Pancreas (tissue), 10 donors: ENCODE data around the gene LRRFIP2. TPM values are rescaled to one million over a fixed set of nuclear protein-coding genes. Genes with fewer than 3 reads are reported as not detected.
"Not testable (repeated sequence)": the region's sequence is repeated elsewhere in the genome, so short reads cannot be mapped to it uniquely, and the experiment has no call there.

Source experiments
- ATAC-seq, 4 donors: fragments of 200-7000 bp; cut with Tn5 transposase; one replicate each; pipeline versions ENCODE4 v1.8.0 to v1.9.1; 2020; ENCODE audit warnings: mild to moderate bottlenecking in 4 of 4, moderate library complexity in 4 of 4
- DNase-seq, 6 donors: peaks; one replicate each; pipeline ENCODE4 v3.0.0-alpha.2; 2020
- FAIRE-seq: peaks from 2 replicates; lab custom pipeline; 2012; peaks lifted over from hg19 to GRCh38; lab: Jason Lieb, UNC
- H3K27ac ChIP-seq, 4 donors: fragments of 200-600 bp; sonication (generic); 1 replicate in 3 of 4; 2 replicates in 1 of 4; pipeline versions ENCODE4 v1.5.0 to v1.8.0; 2020
- H3K27me3 ChIP-seq, 4 donors: fragments of 200-600 bp; one replicate each; pipeline ENCODE4 v1.8.0; 2021
- H3K36me3 ChIP-seq, 3 donors: fragments of 200-600 bp; sonication (generic) in 1 of 3; one replicate each; pipeline versions ENCODE4 v1.5.0 to v1.8.0; 2020 to 2021
- H3K4me1 ChIP-seq, 3 donors: fragments of 200-600 bp; one replicate each; pipeline ENCODE4 v1.8.0; 2021
- H3K4me3 ChIP-seq, 4 donors: fragments of 200-600 bp; sonication (generic) in 2 of 4; one replicate each; pipeline versions ENCODE4 v1.5.0 to v1.8.0; 2020 to 2021
- H3K9me3 ChIP-seq, 4 donors: fragments of 200-600 bp; one replicate each; pipeline ENCODE4 v1.8.0; 2021
- WGBS, 2 donors: extraction: QIAGEN DNeasy Blood & Tissue Kit; methylation state at CpG; one replicate each; pipeline ENCODE4 v1.1.7; 2013; 5-methylcytosine and 5-hydroxymethylcytosine counted together
- intact Hi-C, 3 donors: fragments of 100-400 bp; cut with DNase I; formaldehyde crosslinking; loops; one replicate each; pipeline versions ENCODE4 v1.11.1 to v1.14.2; 2022
- polyA plus RNA-seq, 2 donors: library from polyadenylated mRNA; stranded (reverse); fragments of 200-250 nt; gene quantifications; one replicate each; pipeline ENCODE4 v1.2.3, GENCODE V29; 2013
- total RNA-seq, 6 donors: library from RNA; stranded (reverse); fragmentation: NEBNext Ultra II Directional in 4 of 6; extraction: Animal tissue kit (Norgen Biotek cat#: 25700) in 4 of 6; gene quantifications; one replicate each; pipeline versions ENCODE4 v1.2.1 to v1.2.4, GENCODE V29; 2021 to 2023
- TF ChIP-seq, protein P1 (sequence below), 4 donors: fragments of 200-600 bp; sonication (generic) in 3 of 4; IDR thresholded peaks; one replicate each; pipeline versions ENCODE4 v1.5.0 to v1.8.0; 2021; ENCODE audit warnings: antibody characterized with exemption in 4 of 4
- donor health status: healthy with polysubstance abuse.
- donor health status: DM: no; HTN: no; CAD: no; lungs with moderate emphysema.
- donor health status: DM: no; HTN: no; CAD: no.
- donor health status: control.
- donor health status: control.
- donor health status: Bipolar disorder and iron deficiency.
- donor health status: DM: yes; HTN: yes; CAD: no.
- donor health status: DM: no; HTN: no; CAD: no.
- donor health status: DM: no; HTN: no; CAD: no.
- donor health status: DM: yes; HTN: yes; CAD: no.

The LRRFIP2 gene, protein sequence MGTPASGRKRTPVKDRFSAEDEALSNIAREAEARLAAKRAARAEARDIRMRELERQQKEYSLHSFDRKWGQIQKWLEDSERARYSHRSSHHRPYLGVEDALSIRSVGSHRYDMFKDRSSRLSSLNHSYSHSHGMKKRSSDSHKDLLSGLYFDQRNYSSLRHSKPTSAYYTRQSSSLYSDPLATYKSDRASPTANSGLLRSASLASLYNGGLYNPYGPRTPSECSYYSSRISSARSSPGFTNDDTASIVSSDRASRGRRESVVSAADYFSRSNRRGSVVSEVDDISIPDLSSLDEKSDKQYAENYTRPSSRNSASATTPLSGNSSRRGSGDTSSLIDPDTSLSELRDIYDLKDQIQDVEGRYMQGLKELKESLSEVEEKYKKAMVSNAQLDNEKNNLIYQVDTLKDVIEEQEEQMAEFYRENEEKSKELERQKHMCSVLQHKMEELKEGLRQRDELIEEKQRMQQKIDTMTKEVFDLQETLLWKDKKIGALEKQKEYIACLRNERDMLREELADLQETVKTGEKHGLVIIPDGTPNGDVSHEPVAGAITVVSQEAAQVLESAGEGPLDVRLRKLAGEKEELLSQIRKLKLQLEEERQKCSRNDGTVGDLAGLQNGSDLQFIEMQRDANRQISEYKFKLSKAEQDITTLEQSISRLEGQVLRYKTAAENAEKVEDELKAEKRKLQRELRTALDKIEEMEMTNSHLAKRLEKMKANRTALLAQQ
- total RNA-seq (10 to 100 TPM; 17.7 to 35.7 (median 22.1) TPM), polyA plus RNA-seq (10 to 100 TPM; 14.6 to 22.4 TPM)

DNA sequence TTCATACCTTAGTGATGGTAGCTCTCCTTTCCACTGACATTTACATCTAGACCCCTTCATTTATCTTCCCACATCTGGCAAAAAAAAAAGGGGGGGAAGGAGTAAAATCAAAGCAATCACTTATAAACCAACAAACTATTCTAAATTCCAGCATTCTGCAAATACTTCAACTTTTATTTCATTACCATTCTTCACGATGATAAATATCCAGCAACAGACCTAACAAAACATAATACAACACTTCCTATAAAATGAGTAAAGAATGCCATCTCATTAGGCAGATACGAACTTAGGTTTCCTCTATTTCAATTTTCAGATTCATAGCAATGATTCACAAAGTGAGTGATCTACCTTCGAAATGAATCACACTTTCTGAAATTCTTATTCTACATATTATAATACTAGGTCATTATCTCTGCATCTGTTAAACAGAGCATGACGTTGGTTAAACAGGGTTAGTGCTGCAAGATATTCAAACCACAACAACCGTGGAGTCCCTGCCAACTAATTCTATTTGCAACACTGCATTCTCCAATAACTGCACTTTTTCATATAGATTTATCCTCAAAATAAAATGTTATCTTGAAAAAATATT lies at the start of gene LRRFIP2:
Gene LRRFIP2, minus strand, starts transcription at position 51 of the 595 bp plus-strand sequence. CDS start 25,599 bp downstream, outside the sequence.
- FAIRE-seq, result peak; percentile 56
- no peaks in the 10 kb centered on the region for H3K27me3 ChIP-seq
- peaks cover 0 to 8% (median 0%) of the 10 kb centered on the region in 3 donors for H3K36me3 ChIP-seq
- peak within 1 kb of the TSS; percentile 79 to 95 (median 95) for H3K27ac ChIP-seq
- DNase-seq, result no peak
- WGBS, 2 donors, result 5 to 8% methylated on average over 5 of the region's 5 CpGs
- peak within 1 kb of the TSS; percentile 54 to 96 (median 88) for H3K4me3 ChIP-seq
- intact Hi-C loops, result no loop called here
- TF ChIP-seq, protein P1, sequence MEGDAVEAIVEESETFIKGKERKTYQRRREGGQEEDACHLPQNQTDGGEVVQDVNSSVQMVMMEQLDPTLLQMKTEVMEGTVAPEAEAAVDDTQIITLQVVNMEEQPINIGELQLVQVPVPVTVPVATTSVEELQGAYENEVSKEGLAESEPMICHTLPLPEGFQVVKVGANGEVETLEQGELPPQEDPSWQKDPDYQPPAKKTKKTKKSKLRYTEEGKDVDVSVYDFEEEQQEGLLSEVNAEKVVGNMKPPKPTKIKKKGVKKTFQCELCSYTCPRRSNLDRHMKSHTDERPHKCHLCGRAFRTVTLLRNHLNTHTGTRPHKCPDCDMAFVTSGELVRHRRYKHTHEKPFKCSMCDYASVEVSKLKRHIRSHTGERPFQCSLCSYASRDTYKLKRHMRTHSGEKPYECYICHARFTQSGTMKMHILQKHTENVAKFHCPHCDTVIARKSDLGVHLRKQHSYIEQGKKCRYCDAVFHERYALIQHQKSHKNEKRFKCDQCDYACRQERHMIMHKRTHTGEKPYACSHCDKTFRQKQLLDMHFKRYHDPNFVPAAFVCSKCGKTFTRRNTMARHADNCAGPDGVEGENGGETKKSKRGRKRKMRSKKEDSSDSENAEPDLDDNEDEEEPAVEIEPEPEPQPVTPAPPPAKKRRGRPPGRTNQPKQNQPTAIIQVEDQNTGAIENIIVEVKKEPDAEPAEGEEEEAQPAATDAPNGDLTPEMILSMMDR (IDR thresholded peaks at IDR 0.05), result no peak
- H3K4me1 ChIP-seq, result peaks cover 0 to 26% (median 22%) of the 10 kb centered on the region in 3 donors
- no peak for ATAC-seq
- H3K9me3 ChIP-seq, result no peaks in the 10 kb centered on the region

DNA sequence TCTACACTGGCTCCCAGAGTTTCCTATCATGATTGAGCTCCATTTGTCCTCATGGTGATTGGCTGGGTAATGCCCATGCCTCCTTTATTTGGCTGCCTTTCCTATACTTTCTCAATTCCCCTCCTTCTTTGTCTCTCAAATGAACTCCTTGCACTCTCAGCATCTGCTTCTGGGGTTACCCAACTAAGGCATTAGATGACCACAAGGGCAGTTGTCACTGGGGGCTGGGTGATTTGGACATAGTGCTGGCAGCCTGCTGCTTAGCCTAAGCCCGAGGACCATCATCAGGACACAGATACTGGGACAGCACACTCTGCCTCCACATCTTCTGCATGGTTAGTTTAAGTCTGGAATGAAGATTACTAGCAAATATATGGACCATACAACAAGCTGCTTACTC lies 49.2 kb upstream of the LRRFIP2 start:
- intact Hi-C loops, result no loop called here

DNA sequence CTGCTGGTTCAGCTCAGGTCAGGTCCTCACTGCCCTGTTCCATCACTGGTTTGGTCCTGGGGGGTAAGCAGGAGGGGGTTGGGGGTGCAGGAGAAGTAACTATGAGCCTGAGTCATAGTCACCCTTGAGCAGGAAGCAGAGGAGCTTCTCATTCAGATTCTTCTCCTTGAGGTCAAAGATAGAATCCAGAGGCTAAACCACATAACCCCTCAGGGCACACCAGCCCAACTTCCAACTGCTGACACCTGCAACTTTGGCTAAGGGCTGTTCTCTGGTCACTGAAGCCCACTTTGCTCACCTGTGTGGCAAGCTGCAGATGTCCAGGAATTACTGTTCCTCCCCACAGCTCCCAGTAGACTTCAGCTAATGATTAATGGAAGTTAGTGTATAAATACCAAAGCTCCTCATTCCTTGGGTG lies 48.8 kb upstream of the LRRFIP2 start:
- Histone ChIP-seq H3K27ac (no peak overlapping the region), H3K36me3 (no peaks in the 10 kb centered on the region), H3K4me1 (peaks cover 0 to 3% (median 0%) of the 10 kb centered on the region in 3 donors), H3K27me3 (no peaks in the 10 kb centered on the region), H3K4me3 (no peak overlapping the region), H3K9me3 (no peaks in the 10 kb centered on the region)
- DNase-seq (no peak), FAIRE-seq (no peak), ATAC-seq (no peak)
- intact Hi-C loops, result no loop called here
- TF ChIP-seq, protein P1 (IDR thresholded peaks at IDR 0.05), result no peak

More for the DNA sequence above, 49.2 kb upstream of the LRRFIP2 start:
- FAIRE-seq (no peak), DNase-seq (no peak), ATAC-seq (no peak)
- TF ChIP-seq, protein P1 (IDR thresholded peaks at IDR 0.05), result no peak
- Histone ChIP-seq H3K27ac (no peak overlapping the region), H3K27me3 (no peaks in the 10 kb centered on the region), H3K36me3 (no peaks in the 10 kb centered on the region), H3K9me3 (no peaks in the 10 kb centered on the region), H3K4me1 (peaks cover 0 to 7% (median 2%) of the 10 kb centered on the region in 3 donors), H3K4me3 (no peak overlapping the region)
- WGBS, 2 donors, result 91 to 93% methylated on average over 1 of the region's 1 CpG

DNA sequence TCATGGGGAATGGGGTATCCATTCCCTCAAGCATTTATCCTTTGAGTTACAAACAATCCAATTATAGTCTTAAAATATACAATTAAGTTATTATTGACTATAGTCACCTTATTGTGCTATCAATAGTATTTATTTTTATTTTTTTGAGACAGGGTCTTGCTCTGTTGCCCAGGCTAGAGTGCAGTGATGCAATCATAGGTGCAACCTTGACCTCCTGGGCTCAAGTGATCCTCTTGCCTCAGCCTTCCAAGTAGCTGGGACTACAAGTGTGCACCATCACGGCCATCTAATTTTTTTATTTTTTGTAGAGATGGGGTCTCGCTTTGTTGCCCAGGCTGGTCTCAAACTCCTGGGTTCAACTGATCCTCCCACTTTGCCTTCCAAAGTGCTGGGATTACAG lies 48.2 kb upstream of the LRRFIP2 start:
- H3K9me3 ChIP-seq, DNase-seq, H3K4me3 ChIP-seq, H3K4me1 ChIP-seq, H3K27me3 ChIP-seq, H3K27ac ChIP-seq, ATAC-seq, FAIRE-seq, intact Hi-C loops, H3K36me3 ChIP-seq: not testable (repeated sequence)
- WGBS, 2 donors, result 72 to 89% methylated on average over 2 of the region's 2 CpGs

DNA sequence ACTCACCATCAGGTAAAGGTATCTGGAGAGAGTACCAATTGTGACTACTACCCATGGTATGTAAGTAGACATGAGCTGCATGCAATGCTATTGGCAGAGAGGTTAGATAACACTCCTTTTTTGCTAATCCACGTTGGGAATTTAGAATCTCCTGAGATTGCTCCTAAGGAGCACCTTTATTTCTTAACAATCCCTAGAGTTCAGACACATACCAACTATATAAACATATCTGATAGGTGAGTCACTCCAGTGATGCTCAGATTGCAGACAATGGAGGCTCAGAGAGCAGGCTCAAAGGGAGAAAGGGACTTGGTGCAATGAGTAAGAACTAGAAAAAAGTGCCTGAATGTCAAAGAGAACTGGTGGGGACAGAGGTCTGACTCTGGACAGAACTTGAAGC lies 47.0 kb upstream of the LRRFIP2 start:
- TF ChIP-seq, protein P1 (IDR thresholded peaks at IDR 0.05), result no peak
- no peak for DNase-seq
- FAIRE-seq, result no peak
- ATAC-seq, result peak in 1 of 4 donors; percentile 39
- H3K36me3 ChIP-seq, result no peaks in the 10 kb centered on the region
- no peak overlapping the region for H3K4me3 ChIP-seq
- H3K27me3 ChIP-seq, result no peaks in the 10 kb centered on the region
- intact Hi-C loops, result no loop called here
- H3K4me1 ChIP-seq, result no peaks in the 10 kb centered on the region
- 24 to 36% methylated on average over 1 of the region's 1 CpG for WGBS, 2 donors
- H3K27ac ChIP-seq, result no peak overlapping the region
- no peaks in the 10 kb centered on the region for H3K9me3 ChIP-seq
